GM18505 (cell line): ENCODE measurements around the gene TBX19.

Experiments used
- ATAC-seq: cut with Tn5 transposase; IDR thresholded peaks from one replicate; pipeline ENCODE4 v1.9.1; 2021; ENCODE audit not compliant: unreplicated experiment
- POLR2A ChIP-seq: IDR thresholded peaks from 4 replicates; pipeline ENCODE4 v1.6.1; 2011; ENCODE audit warnings: borderline replicate concordance; ENCODE audit not compliant: insufficient read depth, insufficient read length; ENCODE audit errors: extremely low read depth

TBX19 gene

DNA sequence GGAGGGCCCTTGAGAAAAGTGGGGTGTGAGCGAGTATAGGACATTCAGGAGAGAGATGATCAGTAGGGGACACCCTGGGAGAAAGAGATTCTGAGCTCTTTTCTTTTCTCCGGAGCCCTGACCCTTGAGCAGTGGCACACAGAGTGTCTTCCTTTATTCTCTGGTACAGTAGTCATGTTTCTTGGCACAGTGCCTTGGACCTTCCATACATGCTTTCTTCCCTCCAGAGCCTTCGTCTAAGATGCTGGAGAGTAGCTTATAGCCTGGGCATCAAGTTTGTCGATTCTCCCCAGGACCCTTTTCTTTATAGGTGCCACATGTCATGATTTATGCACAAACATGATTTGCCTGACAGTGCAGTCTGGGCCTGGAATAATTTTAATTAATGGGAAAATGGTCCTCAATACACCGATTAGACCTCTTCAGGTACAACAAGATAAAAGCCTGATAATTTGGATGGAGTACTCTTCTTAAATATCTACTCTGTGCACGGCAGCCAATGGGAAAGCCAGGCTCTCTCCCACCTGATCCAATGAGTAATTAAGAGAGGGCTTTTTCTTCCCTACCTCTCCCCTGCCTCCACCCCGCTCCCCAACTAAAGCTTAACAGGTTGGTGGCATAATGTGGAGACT, at the start of gene TBX19:
TBX19 (plus strand) TSS at position 582 of the 632 bp plus-strand sequence. CDS start 214 bp downstream, outside the sequence.
- no peak for TF ChIP-seq POLR2A
- ATAC-seq = no peak

DNA sequence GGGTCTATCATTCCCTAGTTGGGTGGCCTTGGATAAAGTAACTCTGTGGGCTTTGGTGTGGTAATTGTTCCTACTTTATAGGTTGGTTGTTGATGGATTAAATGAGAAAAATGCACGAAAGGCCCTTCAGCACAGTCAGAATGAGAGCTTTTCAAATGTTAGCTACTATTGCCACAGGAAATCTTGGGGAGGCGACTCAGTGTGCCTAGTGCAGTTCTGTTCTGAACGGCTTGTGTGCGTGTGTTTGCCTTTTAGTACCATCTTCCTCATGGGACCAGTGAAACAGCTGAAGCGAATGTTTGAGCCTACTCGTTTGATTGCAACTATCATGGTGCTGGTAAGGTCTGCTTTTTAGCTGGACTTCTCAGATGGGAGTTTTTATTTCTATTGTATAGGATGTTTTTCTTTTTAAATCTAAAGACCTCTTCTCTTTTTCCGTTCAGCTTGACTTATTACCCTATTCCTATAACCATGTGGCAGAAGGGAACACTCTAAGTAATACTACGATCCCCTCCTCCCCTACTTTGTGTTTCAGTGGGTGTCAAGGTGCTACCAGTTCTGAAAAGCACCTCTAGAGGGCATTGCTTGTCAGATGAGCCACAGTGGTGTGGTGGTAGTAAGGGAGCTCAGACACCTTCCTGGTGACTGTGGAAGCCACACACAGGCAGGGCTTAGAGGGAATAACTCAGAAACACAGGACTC, 45.7 kb upstream of the TBX19 start:
- no peak for ATAC-seq

DNA sequence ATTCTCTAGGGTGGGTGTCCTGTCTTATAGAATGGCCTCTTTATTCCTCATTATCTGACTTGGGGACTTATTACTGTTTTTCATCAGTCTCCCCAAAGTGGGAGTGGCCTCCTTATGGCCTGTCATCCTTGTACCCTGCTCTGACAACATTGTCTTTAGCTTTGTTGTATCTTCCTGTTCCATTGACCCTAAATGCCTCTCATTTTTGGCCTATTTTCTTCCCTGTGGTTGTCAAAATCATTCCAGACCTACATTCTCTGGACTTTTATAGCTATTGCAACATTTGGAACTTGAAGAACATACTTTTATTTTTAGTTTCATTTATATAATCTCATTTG, 45.2 kb upstream of the TBX19 start:
- TF ChIP-seq POLR2A = no peak
- no peak for ATAC-seq

More for the DNA sequence above, 45.7 kb upstream of the TBX19 start:
- TF ChIP-seq POLR2A = no peak

DNA sequence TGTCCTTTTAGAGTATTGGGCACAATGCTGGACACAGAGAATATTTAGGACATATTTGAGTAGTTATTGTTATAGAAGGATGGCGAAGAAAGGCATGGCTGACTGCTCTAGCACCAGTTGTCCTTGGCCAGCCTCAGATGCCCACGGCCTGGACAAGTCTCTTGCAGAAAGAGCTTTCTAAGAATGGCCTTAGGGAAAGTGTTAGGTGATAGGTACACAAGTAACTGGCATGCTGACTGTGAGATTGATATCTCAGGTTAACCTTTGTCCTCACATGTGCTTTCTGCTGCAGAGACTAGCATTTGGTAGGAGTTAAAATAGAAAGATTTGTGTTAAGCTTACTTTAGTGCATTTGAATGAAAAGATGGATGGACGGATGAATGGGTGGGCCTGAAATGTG, 44.7 kb upstream of the TBX19 start:
- ATAC-seq = no peak
- TF ChIP-seq POLR2A = no peak

DNA sequence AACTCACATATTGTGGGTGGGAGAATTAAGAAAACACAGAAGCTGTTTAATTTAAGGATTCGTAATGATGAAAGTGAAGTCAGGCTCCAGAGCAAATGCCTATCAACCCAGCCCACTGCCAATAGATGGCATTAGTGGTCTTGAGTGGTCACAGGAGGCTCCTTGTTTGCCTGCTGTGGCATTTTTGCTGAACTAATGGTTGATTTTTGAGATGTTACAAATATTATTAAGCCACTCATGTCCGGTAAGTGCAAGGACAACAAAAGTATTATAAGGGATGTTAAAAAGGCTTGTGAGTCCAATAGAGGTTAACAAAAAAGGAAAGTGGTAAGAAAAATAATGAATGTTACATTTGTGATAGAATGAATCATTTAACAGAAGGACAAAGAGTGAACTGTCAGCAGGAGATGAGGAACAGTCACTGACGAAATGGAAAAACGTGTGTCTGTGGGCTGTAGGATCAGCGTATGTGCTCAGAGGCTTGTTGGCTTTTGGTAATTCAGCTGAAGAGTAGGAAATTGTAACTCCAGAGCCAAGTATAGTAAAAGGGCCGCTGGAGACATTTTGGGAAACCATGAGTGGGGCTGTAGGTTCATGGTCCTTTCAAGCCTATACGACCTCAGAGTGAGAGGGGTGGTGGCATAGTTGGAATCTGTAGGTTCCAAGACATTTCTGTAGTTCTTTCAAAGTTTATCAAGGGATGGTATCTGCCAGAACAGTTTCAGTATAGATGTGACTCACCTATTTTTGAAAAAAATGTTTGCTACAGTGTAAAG, 43.7 kb upstream of the TBX19 start:
- TF ChIP-seq POLR2A = no peak
- ATAC-seq = no peak

DNA sequence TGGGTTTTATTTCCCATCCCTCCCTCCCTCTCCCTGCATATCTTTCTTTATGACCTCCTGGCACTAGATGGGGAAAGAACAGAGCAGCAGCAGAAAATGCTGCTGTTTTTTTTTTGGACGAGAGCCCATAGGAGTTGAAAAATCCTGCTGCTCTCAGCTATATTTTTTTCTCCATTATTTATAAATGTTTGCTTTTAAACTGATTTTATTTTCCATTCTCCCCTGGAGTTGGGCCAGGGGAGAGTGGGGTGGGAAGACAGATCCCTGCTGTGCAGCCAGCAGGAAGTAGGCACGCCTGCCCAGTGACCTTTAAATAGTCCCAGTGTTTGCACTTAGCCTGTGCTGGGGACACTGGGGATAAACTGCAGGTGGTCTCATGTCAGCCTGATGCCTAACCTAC, 37.5 kb upstream of the TBX19 start:
- ATAC-seq = no peak
- no peak for TF ChIP-seq POLR2A

DNA sequence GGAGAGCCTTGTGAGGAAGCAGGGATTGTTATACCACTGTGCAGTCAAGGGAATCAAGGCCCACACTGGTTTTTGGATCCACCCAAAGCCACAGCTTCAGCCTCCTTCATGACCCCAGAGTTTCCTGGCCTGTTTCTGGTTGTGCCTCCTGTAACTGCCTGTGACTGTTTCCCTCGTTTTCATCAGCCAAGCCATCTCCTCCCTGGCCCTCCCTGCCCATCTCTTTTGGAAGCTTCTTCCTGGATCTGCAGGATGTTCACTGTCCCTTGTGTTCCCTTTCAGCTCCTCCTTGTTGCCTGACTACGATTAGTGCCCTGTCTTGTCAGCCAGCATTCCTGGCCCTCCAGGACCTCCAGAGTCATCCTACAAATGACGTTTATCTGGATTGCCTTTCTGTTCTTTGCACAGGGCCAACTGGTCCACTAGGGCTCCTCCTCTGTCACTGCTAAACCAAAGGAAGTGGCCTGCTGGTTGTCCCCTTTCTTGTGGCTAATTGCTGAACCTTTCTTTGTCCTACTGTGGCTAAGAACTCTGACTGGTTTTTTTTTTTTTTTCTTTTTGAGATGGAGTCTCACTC, 37.0 kb upstream of the TBX19 start:
- no peak for TF ChIP-seq POLR2A
- ATAC-seq = no peak

DNA sequence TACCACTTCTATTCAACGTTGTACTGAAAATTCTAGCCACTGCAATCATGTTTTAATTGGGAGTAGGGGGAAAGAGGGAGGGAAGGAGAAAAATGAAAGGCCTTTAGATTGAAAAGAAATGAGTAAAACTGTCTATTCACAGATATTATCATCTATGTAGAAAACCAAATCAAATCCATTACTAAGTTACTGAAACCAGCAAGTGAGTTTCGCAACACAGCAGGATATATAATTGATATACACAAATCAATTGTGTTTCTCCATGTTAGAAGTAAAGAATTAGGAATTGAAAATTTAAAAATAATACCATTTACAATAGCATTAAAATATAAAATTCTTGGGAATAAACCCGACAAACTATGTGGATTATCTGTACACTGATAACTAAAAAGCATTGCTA, 35.6 kb upstream of the TBX19 start:
- ATAC-seq = no peak

DNA sequence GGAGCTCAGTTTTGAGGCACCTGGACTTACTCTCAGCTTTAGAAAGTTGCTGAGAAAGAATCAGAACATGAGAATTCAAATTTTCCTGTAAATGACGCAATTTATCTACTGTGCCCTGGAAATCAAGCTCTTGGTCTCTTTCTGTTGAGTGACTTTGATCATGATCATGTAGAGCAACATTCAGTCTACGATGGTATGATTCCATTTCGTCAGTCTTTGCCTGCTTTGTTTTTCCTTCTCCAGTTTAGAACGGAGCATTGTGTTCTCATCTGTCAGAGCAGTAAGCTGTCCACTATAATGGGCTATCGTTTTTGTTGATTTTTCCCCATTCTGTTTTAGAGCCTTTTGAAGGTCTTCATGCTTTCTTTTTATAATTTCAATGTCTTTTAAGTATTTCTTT, 34.2 kb upstream of the TBX19 start:
- no peak for ATAC-seq
- no peak for TF ChIP-seq POLR2A

More for the DNA sequence above, 35.6 kb upstream of the TBX19 start:
- TF ChIP-seq POLR2A = no peak

DNA sequence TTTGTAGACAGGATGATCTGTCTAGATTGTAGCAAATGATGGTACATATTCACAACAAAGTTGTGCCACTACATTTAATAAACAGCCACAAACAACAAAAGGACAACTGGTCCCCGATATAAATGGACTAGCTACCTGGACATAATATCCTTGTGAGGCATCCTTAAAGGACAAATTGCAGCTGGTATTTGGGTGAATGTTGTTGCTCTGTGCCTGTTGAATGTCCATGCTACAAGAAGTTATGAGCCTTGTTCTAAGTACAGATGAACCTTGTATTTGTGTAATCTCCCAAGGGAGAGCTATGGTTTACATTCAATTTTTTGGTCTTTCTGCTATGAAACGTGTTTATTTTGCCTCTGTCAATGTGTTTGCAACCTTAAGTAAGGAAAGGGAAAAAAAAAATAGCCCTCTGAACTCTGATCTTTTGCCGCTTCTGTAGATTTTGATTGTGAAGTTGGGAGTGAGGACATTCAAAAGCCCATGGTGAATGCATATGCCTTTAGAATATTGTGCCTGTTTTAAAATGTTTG, 28.4 kb upstream of the TBX19 start:
- no peak for ATAC-seq
- TF ChIP-seq POLR2A = no peak

DNA sequence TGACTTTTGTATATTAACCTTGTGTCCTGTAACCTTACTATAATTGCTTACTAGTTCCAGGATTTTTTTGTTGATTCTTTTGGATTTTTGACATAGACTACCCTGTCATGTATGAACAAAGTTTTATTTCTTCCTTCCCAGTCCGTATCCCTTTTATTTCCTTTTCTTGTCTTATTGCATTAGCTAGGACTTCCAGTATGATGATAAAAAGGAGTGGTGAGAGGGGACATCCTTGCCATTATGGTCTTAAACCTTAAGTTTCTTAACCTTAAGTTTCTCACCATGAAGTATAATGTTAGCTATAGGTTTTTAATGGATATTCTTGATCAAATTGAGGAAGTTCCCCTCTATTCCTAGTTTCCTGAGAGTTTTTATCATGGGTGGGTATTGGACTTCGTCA, 24.5 kb upstream of the TBX19 start:
- no peak for TF ChIP-seq POLR2A
- no peak for ATAC-seq

DNA sequence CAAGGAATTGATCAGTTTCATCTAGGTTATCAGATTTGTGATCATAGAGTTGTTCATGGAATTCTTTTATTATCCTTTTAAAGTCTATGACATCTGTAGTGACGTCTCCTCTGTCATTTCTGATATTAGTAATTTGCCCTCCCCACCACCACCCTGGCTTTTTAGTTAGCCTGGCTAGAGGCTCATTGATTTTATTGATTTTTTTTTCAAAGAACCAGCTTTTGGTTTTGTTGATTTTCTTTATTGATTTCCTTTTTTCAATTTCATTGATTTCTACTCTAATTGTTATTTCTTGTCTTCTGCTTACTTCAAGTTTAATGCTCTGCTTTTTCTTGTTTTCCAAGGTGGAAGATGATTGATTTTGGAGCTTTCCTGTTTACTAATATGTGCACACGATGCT, 23.3 kb upstream of the TBX19 start:
- no peak for TF ChIP-seq POLR2A
- no peak for ATAC-seq

DNA sequence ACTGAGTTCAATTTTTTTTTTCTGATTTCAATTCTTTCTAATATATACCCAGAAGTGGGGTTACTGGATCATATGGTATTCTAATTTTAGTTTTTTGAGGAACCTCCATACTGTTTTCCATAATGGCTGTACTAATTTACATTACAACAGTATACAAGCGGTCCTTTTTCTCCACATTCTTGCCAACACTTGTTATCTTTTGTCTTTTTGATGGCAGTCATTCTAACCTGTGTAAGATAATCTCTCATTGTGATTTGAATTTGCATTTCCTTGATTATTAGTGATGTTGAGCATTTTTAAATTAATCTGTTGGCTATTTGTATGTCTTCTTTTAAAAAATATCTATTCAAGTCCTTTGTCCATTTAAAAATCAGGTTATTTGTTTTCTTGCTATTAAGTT, 21.1 kb upstream of the TBX19 start:
- no peak for TF ChIP-seq POLR2A
- no peak for ATAC-seq
